ENCODE data around the gene CD248.

The CD248 gene, protein sequence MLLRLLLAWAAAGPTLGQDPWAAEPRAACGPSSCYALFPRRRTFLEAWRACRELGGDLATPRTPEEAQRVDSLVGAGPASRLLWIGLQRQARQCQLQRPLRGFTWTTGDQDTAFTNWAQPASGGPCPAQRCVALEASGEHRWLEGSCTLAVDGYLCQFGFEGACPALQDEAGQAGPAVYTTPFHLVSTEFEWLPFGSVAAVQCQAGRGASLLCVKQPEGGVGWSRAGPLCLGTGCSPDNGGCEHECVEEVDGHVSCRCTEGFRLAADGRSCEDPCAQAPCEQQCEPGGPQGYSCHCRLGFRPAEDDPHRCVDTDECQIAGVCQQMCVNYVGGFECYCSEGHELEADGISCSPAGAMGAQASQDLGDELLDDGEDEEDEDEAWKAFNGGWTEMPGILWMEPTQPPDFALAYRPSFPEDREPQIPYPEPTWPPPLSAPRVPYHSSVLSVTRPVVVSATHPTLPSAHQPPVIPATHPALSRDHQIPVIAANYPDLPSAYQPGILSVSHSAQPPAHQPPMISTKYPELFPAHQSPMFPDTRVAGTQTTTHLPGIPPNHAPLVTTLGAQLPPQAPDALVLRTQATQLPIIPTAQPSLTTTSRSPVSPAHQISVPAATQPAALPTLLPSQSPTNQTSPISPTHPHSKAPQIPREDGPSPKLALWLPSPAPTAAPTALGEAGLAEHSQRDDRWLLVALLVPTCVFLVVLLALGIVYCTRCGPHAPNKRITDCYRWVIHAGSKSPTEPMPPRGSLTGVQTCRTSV

DNA sequence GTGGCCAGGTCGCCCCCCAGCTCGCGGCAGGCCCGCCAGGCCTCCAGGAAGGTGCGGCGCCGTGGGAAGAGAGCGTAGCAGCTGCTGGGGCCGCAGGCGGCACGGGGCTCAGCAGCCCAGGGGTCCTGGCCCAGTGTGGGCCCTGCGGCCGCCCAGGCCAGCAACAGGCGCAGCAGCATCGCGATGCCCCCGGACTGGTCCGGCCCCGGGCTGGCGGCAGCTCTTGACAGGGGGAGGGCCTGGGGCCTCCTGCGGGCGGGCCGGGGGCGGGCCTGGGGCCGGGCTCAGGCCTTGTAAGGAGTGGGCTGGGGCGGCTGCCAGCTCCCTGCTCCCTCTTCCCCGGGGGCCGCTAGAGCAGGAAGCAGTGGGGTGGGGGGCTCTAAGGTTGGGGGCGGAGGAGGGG, at the start of gene CD248:
CD248 (minus strand) TSS at position 196 of the 403 bp plus-strand sequence; CDS start at position 179, 17 bp downstream.
- no peaks in the 10 kb centered on the region for H3K4me1 ChIP-seq (ENCODE audit: control insufficient read depth, insufficient read depth, low read length)
- ChIA-PET POLR2A (interaction anchor here (0.6 to 1.2 kb wide), 2 partner anchors 19 to 102 kb away, joined by 3 read pairs; partner anchors contain the start of gene RIN1), CTCF (interaction anchor here (0.7 kb wide), 1 partner anchor 10 kb away, joined by 3 read pairs; no protein-coding TSS in a partner anchor)
- TF ChIP-seq ZBTB1 (tag by site-specific recombination; IDR thresholded peaks at IDR 0.05) (no peak), ZNF664 (tag by site-specific recombination; IDR thresholded peaks at IDR 0.05) (no peak), ZNF837 (tag by site-specific recombination; IDR thresholded peaks at IDR 0.05) (no peak), ZSCAN23 (tag by site-specific recombination; IDR thresholded peaks at IDR 0.05) (no peak), KLF16 (tag by site-specific recombination; IDR thresholded peaks at IDR 0.05) (no peak)
- H3K36me3 ChIP-seq (ENCODE audit: control insufficient read depth in 2 of 2, insufficient read depth in 1 of 2, low read length in 2 of 2): no peaks in the 10 kb centered on the region
- no peak within 1 kb of the TSS for H3K4me3 ChIP-seq (ENCODE audit: low read depth, low read length)
- H3K27ac ChIP-seq (ENCODE audit: extremely low read depth, low read depth, low read length): no peak within 1 kb of the TSS
- no peaks in the 10 kb centered on the region for H3K9me3 ChIP-seq (ENCODE audit: control insufficient read depth, insufficient read depth, low read depth, low read length)

DNA sequence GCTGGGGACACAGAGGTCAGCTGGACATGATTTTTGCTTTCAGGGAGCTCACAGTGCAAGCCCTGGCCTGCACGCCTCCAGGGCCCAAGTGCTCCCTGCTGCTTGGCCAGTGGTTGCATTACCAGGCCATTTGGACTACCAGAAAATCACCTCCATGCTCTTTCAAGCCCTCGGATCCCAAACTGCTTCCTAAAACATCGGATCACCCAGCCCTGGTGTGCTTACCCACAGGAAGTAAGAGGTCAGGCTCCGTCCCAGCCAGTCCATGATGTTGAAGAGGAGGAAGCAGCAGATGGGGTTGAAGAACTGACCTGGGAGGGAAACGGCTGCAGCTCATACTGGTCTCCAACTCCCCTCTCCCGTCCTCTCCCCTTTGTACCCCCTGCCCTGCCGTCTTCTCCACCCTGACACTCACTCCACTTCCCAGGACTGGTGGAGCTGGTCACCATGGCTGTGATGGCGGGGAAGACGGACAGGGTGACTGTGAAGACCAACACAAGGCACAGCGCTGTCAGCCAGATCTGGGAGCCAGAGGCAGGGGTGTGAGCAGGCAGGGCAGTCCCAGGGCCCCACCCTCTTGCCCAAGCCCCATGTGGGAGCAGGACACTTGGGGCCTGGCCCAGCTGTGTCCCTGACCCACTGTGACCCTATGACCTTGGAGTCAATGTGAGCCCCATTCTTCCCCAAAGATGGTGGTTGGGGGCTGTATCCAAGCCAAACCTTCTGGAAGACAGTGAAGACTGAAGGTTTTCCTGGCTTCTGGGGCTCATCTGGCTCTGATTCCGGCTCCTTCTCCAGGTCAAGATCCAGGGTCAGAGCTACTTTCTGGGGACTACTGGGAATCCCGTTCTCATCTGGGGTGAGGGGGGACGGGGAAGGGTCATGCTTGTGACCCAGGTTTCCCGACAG, 49.1 kb upstream of the CD248 start:
- ChIA-PET POLR2A (interaction anchor here (0.6 to 1.2 kb wide), 4 partner anchors 11 to 101 kb away, joined by 3 read pairs; partner anchors contain the start of gene PELI3), CTCF (interaction anchor here (1.3 to 5.6 kb wide), 4 partner anchors 10 to 54 kb away, joined by 3 to 58 read pairs (median 10); no protein-coding TSS in a partner anchor)
- peaks cover 0 to 62% of the 10 kb centered on the region in 2 experiments; a peak in 1 of 3 replicates for H3K36me3 ChIP-seq (ENCODE audit: control insufficient read depth in 2 of 2, insufficient read depth in 1 of 2, low read length in 2 of 2)
- H3K27ac ChIP-seq (ENCODE audit: extremely low read depth, low read depth, low read length): no peak overlapping the region
- H3K4me3 ChIP-seq (ENCODE audit: low read depth, low read length): no peak overlapping the region
- no peaks in the 10 kb centered on the region for H3K4me1 ChIP-seq (ENCODE audit: control insufficient read depth, insufficient read depth, low read length)
- no peaks in the 10 kb centered on the region for H3K9me3 ChIP-seq (ENCODE audit: control insufficient read depth, insufficient read depth, low read depth, low read length)
- TF ChIP-seq GFI1B (tag by site-specific recombination; IDR thresholded peaks at IDR 0.05) (no peak), ZNF16 (tag by site-specific recombination; IDR thresholded peaks at IDR 0.05; ENCODE audit: low read depth) (no peak), ZNF621 (tag by site-specific recombination; IDR thresholded peaks at IDR 0.05) (no peak), ZNF48 (tag by site-specific recombination; IDR thresholded peaks at IDR 0.05) (no peak), ZNF214 (tag by site-specific recombination; IDR thresholded peaks at IDR 0.05; ENCODE audit: borderline replicate concordance) (no peak), ZNF10 (tag by site-specific recombination; IDR thresholded peaks at IDR 0.05) (no peak), ZNF266 (tag by site-specific recombination; IDR thresholded peaks at IDR 0.05; ENCODE audit: low read depth) (no peak), ZNF747 (tag by site-specific recombination; IDR thresholded peaks at IDR 0.05) (no peak)
- TF ChIP-seq, protein P1, sequence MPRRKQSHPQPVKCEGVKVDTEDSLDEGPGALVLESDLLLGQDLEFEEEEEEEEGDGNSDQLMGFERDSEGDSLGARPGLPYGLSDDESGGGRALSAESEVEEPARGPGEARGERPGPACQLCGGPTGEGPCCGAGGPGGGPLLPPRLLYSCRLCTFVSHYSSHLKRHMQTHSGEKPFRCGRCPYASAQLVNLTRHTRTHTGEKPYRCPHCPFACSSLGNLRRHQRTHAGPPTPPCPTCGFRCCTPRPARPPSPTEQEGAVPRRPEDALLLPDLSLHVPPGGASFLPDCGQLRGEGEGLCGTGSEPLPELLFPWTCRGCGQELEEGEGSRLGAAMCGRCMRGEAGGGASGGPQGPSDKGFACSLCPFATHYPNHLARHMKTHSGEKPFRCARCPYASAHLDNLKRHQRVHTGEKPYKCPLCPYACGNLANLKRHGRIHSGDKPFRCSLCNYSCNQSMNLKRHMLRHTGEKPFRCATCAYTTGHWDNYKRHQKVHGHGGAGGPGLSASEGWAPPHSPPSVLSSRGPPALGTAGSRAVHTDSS (tag by site-specific recombination; IDR thresholded peaks at IDR 0.05): no peak
- TF ChIP-seq, protein P2, sequence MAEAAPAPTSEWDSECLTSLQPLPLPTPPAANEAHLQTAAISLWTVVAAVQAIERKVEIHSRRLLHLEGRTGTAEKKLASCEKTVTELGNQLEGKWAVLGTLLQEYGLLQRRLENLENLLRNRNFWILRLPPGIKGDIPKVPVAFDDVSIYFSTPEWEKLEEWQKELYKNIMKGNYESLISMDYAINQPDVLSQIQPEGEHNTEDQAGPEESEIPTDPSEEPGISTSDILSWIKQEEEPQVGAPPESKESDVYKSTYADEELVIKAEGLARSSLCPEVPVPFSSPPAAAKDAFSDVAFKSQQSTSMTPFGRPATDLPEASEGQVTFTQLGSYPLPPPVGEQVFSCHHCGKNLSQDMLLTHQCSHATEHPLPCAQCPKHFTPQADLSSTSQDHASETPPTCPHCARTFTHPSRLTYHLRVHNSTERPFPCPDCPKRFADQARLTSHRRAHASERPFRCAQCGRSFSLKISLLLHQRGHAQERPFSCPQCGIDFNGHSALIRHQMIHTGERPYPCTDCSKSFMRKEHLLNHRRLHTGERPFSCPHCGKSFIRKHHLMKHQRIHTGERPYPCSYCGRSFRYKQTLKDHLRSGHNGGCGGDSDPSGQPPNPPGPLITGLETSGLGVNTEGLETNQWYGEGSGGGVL (tag by site-specific recombination; IDR thresholded peaks at IDR 0.05): no peak
- TF ChIP-seq, protein P3, sequence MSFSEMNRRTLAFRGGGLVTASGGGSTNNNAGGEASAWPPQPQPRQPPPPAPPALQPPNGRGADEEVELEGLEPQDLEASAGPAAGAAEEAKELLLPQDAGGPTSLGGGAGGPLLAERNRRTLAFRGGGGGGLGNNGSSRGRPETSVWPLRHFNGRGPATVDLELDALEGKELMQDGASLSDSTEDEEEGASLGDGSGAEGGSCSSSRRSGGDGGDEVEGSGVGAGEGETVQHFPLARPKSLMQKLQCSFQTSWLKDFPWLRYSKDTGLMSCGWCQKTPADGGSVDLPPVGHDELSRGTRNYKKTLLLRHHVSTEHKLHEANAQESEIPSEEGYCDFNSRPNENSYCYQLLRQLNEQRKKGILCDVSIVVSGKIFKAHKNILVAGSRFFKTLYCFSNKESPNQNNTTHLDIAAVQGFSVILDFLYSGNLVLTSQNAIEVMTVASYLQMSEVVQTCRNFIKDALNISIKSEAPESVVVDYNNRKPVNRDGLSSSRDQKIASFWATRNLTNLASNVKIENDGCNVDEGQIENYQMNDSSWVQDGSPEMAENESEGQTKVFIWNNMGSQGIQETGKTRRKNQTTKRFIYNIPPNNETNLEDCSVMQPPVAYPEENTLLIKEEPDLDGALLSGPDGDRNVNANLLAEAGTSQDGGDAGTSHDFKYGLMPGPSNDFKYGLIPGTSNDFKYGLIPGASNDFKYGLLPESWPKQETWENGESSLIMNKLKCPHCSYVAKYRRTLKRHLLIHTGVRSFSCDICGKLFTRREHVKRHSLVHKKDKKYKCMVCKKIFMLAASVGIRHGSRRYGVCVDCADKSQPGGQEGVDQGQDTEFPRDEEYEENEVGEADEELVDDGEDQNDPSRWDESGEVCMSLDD (tag by site-specific recombination; IDR thresholded peaks at IDR 0.05): no peak
- TF ChIP-seq, protein P4, sequence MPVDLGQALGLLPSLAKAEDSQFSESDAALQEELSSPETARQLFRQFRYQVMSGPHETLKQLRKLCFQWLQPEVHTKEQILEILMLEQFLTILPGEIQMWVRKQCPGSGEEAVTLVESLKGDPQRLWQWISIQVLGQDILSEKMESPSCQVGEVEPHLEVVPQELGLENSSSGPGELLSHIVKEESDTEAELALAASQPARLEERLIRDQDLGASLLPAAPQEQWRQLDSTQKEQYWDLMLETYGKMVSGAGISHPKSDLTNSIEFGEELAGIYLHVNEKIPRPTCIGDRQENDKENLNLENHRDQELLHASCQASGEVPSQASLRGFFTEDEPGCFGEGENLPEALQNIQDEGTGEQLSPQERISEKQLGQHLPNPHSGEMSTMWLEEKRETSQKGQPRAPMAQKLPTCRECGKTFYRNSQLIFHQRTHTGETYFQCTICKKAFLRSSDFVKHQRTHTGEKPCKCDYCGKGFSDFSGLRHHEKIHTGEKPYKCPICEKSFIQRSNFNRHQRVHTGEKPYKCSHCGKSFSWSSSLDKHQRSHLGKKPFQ (tag by site-specific recombination; IDR thresholded peaks at IDR 0.05): no peak
- TF ChIP-seq, protein P5, sequence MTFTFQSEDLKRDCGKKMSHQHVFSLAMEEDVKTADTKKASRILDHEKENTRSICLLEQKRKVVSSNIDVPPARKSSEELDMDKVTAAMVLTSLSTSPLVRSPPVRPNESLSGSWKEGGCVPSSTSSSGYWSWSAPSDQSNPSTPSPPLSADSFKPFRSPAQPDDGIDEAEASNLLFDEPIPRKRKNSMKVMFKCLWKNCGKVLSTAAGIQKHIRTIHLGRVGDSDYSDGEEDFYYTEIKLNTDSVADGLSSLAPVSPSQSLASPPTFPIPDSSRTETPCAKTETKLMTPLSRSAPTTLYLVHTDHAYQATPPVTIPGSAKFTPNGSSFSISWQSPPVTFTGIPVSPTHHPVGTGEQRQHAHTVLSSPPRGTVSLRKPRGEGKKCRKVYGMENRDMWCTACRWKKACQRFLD (tag by site-specific recombination; IDR thresholded peaks at IDR 0.05): no peak
